ENCODE measurements around the gene NKAPD1. TPM values are rescaled to one million over a fixed set of nuclear protein-coding genes. Genes with fewer than 3 reads are reported as not detected.
"Not testable (repeated sequence)": the region's sequence is repeated elsewhere in the genome, so short reads cannot be mapped to it uniquely, and the experiment has no call there.

The NKAPD1 gene
- total RNA-seq: 12.2 TPM

- peak; percentile 26 to 91 for DNase-seq (ENCODE audit: low spot score in 2 of 2)
- Histone ChIP-seq H3K27me3 (no peaks in the 10 kb centered on the region), H3K9me3 (no peaks in the 10 kb centered on the region), H3K27ac (peak within 1 kb of the TSS; percentile 87 to 92), H3K4me3 (peak within 1 kb of the TSS; percentile 78 to 82), H3K36me3 (peaks cover 19 to 33% of the 10 kb centered on the region in 2 donors), H3K4me1 (peaks cover 0 to 6% of the 10 kb centered on the region in 2 donors)
- intact Hi-C loops (cut with DNase I): loop anchor here (1.0 to 10.0 kb wide), 5 partner anchors 12 to 1241 kb away; partner anchors contain the start of genes ALG9, SDHD, TIMM8B and TTC12
- peak in 1 of 3 experiments; percentile 6 for TF ChIP-seq CTCF (IDR thresholded peaks at IDR 0.05)
These were observed at the start of gene NKAPD1, which contains the start of gene PIH1D2 for GRCh38 chr11:112073941-112074811. NKAPD1 (plus strand) TSS chr11:112074299; CDS start chr11:112075575, 1,276 bp downstream. PIH1D2 (minus strand) TSS chr11:112074017; CDS start chr11:112073174, 843 bp downstream.

- peak; percentile 46 to 89 for DNase-seq (ENCODE audit: low spot score in 2 of 2)
- intact Hi-C loops (cut with DNase I): no loop called here
- H3K4me1 ChIP-seq: peaks cover 0 to 11% of the 10 kb centered on the region in 2 donors
- H3K27me3 ChIP-seq: no peaks in the 10 kb centered on the region
- H3K27ac ChIP-seq: peak within 1 kb of the TSS; percentile 81 to 88
- peak within 1 kb of the TSS; percentile 94 to 96 for H3K4me3 ChIP-seq
- no peak for TF ChIP-seq CTCF (IDR thresholded peaks at IDR 0.05)
- peaks cover 15 to 31% of the 10 kb centered on the region in 2 donors for H3K36me3 ChIP-seq
- no peaks in the 10 kb centered on the region for H3K9me3 ChIP-seq
These were observed 49.1 kb upstream of the NKAPD1 start, which contains the start of gene DLAT for GRCh38 chr11:112024773-112025678. DLAT (plus strand) TSS chr11:112025408; CDS start chr11:112025473, 65 bp downstream.

- no peak for TF ChIP-seq CTCF (IDR thresholded peaks at IDR 0.05)
- Histone ChIP-seq H3K9me3 (no peaks in the 10 kb centered on the region), H3K4me1 (peaks cover 0 to 11% of the 10 kb centered on the region in 2 donors), H3K36me3 (peaks cover 21 to 31% of the 10 kb centered on the region in 2 donors), H3K27me3 (no peaks in the 10 kb centered on the region), H3K4me3 (peak overlapping the region; percentile 94 to 96), H3K27ac (peak overlapping the region; percentile 81 to 88)
- no peak for DNase-seq (ENCODE audit: low spot score in 2 of 2)
- intact Hi-C loops (cut with DNase I): no loop called here
These were observed 48.4 kb upstream of the NKAPD1 start for GRCh38 chr11:112025707-112026106.

GRCh38 chr11:112026784-112027410 is 47.2 kb upstream of the NKAPD1 start:
- DNase-seq (ENCODE audit: low spot score in 2 of 2); H3K9me3 ChIP-seq; H3K27me3 ChIP-seq; intact Hi-C loops (cut with DNase I); H3K27ac ChIP-seq; H3K4me3 ChIP-seq: not testable (repeated sequence)
- Histone ChIP-seq H3K36me3 (peaks cover 21 to 30% of the 10 kb centered on the region in 2 donors), H3K4me1 (peaks cover 0 to 11% of the 10 kb centered on the region in 2 donors)

- H3K36me3 ChIP-seq: peaks cover 23 to 47% of the 10 kb centered on the region in 2 donors
These were observed 44.6 kb upstream of the NKAPD1 start for GRCh38 chr11:112029460-112029859.

More at GRCh38 chr11:112029460-112029859, 44.6 kb upstream of the NKAPD1 start:
- no peaks in the 10 kb centered on the region for H3K27me3 ChIP-seq
- no peak overlapping the region for H3K4me3 ChIP-seq
- TF ChIP-seq CTCF (IDR thresholded peaks at IDR 0.05): no peak
- H3K4me1 ChIP-seq: peaks cover 0 to 8% of the 10 kb centered on the region in 2 donors
- no peaks in the 10 kb centered on the region for H3K9me3 ChIP-seq
- H3K27ac ChIP-seq: no peak overlapping the region
- intact Hi-C loops (cut with DNase I): no loop called here
- DNase-seq (ENCODE audit: low spot score in 2 of 2): no peak
